Mucosa of descending colon (tissue), 3 donors: ENCODE measurements around the gene CST9. TPM values are rescaled to one million over a fixed set of nuclear protein-coding genes. Genes with fewer than 3 reads are reported as not detected.

Experiments
- ATAC-seq: fragments of 200-7000 bp; cut with Tn5 transposase; one replicate; pipeline ENCODE4 v1.9.1; 2020; ENCODE audit warnings: mild to moderate bottlenecking, moderate library complexity
- DNase-seq, 3 donors: peaks; one replicate each; pipeline ENCODE4 v3.0.0-alpha.2; 2020
- H3K36me3 ChIP-seq: fragments of 200-600 bp; one replicate; pipeline ENCODE4 v1.8.0; 2021; ENCODE audit warnings: low read depth, mild to moderate bottlenecking
- H3K4me1 ChIP-seq: fragments of 200-600 bp; one replicate; pipeline ENCODE4 v1.8.0; 2021; ENCODE audit warnings: low read depth, mild to moderate bottlenecking
- H3K4me3 ChIP-seq: fragments of 200-600 bp; one replicate; pipeline ENCODE4 v1.8.0; 2021; ENCODE audit warnings: mild to moderate bottlenecking
- H3K9me3 ChIP-seq: fragments of 200-600 bp; one replicate; pipeline ENCODE4 v1.8.0; 2021; ENCODE audit warnings: mild to moderate bottlenecking
- CTCF ChIP-seq: fragments of 200-600 bp; IDR thresholded peaks from one replicate; pipeline ENCODE4 v1.8.0; 2022; ENCODE audit warnings: antibody characterized with exemption, mild to moderate bottlenecking
- intact Hi-C, 2 donors: fragments of 100-400 bp; cut with DNase I in 1 of 2; cut with micrococcal nuclease in 1 of 2; formaldehyde crosslinking; loops; one replicate each; pipeline versions ENCODE4 v1.11.0 to v1.11.1; 2022; cut with DNase I, micrococcal nuclease
- total RNA-seq, 3 donors: library from RNA; stranded (reverse); fragmentation: NEBNext Ultra II Directional in 2 of 3; extraction: Animal tissue kit (Norgen Biotek cat#: 25700) in 2 of 3; gene quantifications; one replicate each; pipeline versions ENCODE4 v1.2.1 to v1.2.4, GENCODE V29; 2021 to 2023
- donor health status: DM: no; HTN: no; CAD: no; lungs with moderate emphysema.
- donor health status: DM: no; HTN: no; CAD: no.
- donor health status: DM: no; HTN: yes; CAD: no.

Gene CST9
- total RNA-seq, 3 donors from 2014 or later, result not detected

DNA sequence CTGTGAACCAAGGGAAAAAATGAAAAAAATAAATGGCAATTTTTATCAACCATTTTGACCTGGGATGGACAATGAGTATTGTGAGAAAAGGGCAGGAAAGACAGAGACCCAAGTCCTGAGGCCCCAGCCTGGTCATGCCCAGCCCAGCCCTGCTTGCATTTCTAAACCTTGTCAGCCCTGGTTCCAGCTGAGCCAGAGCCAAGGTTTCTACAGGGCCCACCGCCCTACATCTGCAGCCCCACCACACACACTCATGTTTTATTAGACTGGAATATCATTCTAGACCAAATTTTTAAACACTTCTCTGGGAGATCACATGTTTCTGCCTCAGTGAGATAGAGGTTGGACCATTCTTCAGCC is 36.8 kb downstream of the CST9 start:
- DNase-seq, result no peak
- no peak for ATAC-seq
- no peak for TF ChIP-seq CTCF

GRCh38 chr20:23568320-23568970 is 37.3 kb downstream of the CST9 start, which contains the start of gene CST9L:
TSS of gene CST9L (minus strand) at chr20:23568484. CDS start at chr20:23568450, 34 bp downstream.
- ATAC-seq (no peak), DNase-seq (no peak)
- H3K36me3 ChIP-seq, result no peaks in the 10 kb centered on the region
- intact Hi-C loops, result no loop called here
- H3K4me3 ChIP-seq, result no peak within 1 kb of the TSS
- H3K9me3 ChIP-seq, result no peaks in the 10 kb centered on the region
- TF ChIP-seq CTCF, result no peak
- H3K4me1 ChIP-seq, result no peaks in the 10 kb centered on the region

More for the DNA sequence above, 36.8 kb downstream of the CST9 start:
- Histone ChIP-seq H3K4me3 (no peak overlapping the region), H3K4me1 (no peaks in the 10 kb centered on the region), H3K9me3 (no peaks in the 10 kb centered on the region), H3K36me3 (no peaks in the 10 kb centered on the region)
- intact Hi-C loops, result no loop called here

- Histone ChIP-seq H3K9me3 (peaks cover 13% of the 10 kb centered on the region), H3K36me3 (no peaks in the 10 kb centered on the region), H3K4me1 (no peaks in the 10 kb centered on the region), H3K4me3 (no peak overlapping the region)
- ATAC-seq, result no peak
- intact Hi-C loops, result no loop called here
- DNase-seq, result no peak
- TF ChIP-seq CTCF, result no peak
These were observed 39.4 kb downstream of the CST9 start for GRCh38 chr20:23566199-23566932.

DNA sequence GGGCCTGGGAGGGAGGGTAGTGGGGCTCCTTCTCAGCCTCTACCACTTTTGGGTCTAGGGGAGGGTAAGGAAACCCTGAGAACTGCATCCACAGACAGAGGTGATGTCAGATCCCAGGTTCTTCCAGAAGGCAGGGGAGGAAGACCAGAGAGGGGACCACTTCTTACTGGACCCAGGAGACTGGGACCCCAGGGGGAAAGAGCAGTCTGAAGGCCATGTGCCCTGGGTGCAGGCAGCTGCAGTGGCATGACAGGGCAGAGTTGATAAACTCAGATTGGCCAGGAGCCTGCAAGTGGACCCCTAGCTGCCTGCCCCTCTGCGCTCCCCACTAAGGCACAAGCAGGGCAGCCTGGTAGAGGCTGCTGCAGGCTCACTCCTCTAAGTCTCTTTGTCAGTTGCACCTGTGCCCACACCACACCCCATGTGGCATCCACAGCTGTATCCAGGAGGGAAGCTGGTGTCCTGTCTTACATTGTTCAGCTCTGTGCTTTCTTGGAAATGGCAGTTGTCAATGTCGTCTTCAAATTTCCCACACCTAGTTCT is 40.1 kb downstream of the CST9 start:
- H3K9me3 ChIP-seq, result peaks cover 16% of the 10 kb centered on the region
- ATAC-seq (no peak), DNase-seq (no peak)
- no peak for TF ChIP-seq CTCF
- intact Hi-C loops, result no loop called here
- no peaks in the 10 kb centered on the region for H3K36me3 ChIP-seq
- H3K4me1 ChIP-seq, result no peaks in the 10 kb centered on the region
- no peak overlapping the region for H3K4me3 ChIP-seq

DNA sequence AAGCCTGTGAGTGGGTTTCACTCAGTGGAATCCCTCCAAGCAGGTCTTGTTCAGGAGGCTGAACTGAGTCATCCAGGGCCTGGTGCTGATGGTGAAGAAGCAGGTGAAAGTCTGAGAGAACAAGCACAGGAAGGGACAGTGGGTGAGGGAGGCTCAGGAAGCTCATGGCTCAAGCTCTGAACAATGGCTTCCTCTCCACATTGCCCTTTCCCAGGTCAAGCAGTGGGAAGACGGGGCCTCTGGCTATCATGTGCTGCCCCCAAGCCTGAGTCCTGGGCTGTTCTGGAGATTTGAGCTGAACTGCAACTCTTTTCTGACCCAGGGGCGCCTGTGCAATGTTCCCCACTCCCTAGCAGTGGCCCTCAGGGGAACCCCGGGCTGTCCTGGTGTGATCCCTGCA is 40.8 kb downstream of the CST9 start:
- H3K9me3 ChIP-seq, result peaks cover 18% of the 10 kb centered on the region
- no peak for ATAC-seq
- H3K36me3 ChIP-seq, result no peaks in the 10 kb centered on the region
- no peak for TF ChIP-seq CTCF
- no peak for DNase-seq
- no peaks in the 10 kb centered on the region for H3K4me1 ChIP-seq
- intact Hi-C loops, result no loop called here
- no peak overlapping the region for H3K4me3 ChIP-seq
